Endothelial cell of hepatic sinusoid (primary cell): ENCODE data around the gene EFCAB6.

Experiments used
- in situ Hi-C: cut with HindIII; loops from 2 replicates; pipeline ENCODE4 v1.10.0; 2017; ENCODE audit warnings: low sequenced_read_pairs

EFCAB6 gene

DNA sequence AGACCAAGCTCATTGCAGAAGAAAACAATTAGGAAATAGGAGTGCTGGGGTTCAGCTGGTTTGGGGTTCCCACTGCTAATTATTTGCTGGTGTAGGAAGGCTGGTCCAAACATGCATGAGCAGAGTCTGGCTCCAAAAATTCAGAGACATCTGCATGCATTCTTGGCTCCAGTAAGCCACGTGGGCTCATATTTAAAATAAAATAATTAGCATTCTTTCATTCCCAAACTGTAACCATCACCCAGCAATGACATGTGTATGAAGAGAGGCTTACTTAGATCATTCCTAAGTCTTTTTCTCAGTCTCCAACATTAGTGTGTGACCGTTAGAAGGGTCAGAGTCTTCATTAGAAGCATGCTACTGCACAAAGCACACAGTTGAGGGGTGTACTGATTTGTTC lies 58.4 kb downstream of the EFCAB6 start:
- in situ Hi-C loops = no loop called here

- in situ Hi-C loops = no loop called here
Observed at GRCh38 chr22:43750751-43751150, 61.4 kb downstream of the EFCAB6 start.

DNA sequence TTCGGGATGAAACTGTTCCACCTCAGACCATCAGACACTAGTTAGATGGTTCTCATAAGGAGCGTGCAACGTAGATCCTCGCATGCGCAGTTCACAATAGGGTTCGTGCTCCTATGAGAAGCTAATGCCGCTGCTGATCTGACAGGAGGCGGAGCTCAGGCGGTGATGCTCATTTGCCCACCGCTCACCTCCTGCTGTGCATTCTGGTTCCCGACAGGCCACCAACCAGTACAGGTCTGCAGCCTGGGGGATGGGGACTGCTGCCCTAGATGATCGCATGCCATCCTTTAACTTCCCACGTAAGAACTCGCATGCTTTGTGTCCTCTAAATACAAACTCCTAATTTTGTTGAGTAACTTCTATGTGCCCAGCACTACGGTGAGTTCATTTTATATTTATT lies 62.6 kb downstream of the EFCAB6 start:
- in situ Hi-C loops = no loop called here

- in situ Hi-C loops = no loop called here
Observed at GRCh38 chr22:43747877-43748276, 64.2 kb downstream of the EFCAB6 start.

DNA sequence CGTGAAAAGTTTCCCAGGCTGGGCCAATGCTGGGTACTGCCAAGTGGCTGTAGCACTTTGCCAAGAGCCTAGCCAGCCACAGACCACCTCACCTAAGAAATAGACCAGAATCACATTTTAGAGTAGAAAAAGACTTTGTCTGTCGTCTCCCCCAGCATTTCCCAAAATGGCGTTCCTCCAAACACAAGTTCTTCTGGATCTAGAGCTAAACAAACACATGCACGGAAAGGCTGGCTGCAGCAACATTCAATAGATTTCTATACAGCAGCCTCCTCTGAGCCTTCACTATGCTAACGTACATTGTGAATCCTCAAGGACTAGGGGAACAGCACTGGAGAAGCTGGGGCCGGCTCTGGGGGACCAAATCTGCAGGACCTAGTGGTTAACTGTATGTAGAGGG lies 65.0 kb downstream of the EFCAB6 start:
- in situ Hi-C loops = no loop called here

DNA sequence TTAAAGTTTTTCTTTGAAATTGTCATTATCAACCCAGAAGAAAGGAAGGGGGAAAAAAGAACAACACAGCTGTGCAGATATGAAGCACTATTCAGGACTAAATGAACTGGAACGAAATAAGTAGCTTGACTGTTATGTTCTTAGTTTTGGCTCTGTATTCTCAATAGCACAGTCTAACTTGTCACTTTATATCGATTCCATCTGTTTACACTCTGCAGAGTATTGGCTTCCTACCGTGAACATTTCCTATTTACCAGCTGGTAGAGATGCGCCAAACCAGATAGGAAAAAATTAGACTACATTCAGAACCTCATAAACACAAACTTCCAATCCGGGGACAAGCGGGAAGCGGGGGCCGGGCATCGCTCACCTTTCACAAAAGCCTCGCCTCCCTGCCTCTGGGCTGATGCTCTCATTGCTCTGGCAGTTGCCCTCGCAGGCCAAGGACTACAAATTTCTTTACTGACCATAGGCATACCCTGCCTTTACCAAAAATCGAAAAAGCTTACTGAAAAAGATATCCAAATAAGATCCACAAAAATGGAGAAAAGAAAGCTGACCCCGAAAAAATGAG lies 66.2 kb downstream of the EFCAB6 start:
- in situ Hi-C loops = no loop called here

DNA sequence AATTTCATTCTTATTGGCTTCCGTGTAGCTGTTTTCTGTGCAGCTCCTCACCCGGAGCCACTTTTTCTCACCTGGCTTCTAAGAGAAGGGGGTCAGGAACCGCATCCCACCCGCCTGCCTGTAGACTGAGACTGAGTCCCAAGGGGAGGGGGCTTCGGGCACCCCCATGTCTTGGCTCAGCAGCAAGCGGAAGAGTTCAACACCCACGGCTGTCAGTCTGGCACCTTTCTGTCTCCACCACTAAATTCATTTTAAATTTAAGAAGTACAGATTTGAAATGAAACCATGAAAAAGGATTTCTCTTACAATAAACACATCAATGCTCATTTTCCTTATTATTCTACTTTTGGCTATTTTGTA lies 66.7 kb downstream of the EFCAB6 start:
- in situ Hi-C loops = no loop called here

GRCh38 chr22:43744700-43745410 lies 67.2 kb downstream of the EFCAB6 start:
- in situ Hi-C loops = no loop called here

DNA sequence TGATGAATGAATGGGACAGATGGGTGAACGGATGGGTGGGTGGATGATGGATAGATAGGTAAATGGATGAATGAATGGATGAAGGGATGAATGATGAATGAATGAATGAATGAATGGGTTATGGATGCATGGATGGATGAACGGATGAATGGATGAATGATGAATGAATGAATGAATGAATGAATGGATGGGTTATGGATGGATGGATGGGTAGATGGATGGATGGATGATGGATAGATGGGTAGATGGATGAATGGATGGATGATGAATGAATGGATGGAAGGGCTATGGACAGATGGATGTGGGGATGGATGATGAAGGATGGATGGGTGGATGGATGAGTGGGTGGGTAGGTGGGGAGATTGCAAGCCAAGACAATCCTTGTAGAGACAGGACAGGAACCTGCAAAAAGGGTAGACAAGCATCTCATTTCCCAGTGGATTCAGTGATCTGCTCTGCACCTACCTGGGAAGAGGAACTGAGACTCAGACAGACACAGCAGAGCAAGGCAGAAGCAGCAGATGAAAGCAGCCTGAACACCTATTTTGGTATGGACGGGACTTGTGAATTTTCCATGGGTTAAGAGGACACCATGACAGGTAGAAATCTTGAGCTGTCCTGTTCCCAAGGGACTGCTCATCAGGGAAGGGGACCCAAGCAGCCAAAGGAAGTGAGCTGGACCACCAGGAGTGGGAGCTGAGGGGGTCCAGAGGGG lies 68.0 kb downstream of the EFCAB6 start:
- in situ Hi-C loops = no loop called here

- in situ Hi-C loops = no loop called here
Observed at GRCh38 chr22:43743131-43743530, 69.0 kb downstream of the EFCAB6 start.

- in situ Hi-C loops = no loop called here
Observed at GRCh38 chr22:43742154-43742950, 69.8 kb downstream of the EFCAB6 start.

GRCh38 chr22:43740587-43741270 lies 71.4 kb downstream of the EFCAB6 start:
- in situ Hi-C loops = no loop called here

GRCh38 chr22:43739851-43740379 lies 72.2 kb downstream of the EFCAB6 start:
- in situ Hi-C loops = no loop called here

GRCh38 chr22:43737150-43737828 lies 74.8 kb downstream of the EFCAB6 start:
- in situ Hi-C loops = no loop called here

DNA sequence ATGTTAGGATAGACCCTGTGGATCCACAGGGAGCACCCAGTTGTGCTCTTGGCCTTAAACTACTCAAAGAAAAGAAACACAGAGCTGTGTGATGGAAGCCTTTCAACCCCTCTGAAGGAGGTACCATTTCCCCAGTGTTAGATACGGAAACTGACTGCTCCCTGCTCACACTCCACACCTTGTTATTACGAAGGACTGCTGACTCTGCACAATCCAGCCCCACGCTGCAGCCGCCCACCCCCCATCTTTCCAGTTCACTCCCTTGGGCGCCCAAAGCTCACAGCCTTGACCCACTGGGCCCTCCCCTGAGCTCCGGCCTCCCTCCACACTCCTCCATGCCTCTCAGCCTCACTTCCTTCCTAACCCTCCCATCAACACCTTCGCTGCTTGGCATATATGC lies 75.5 kb downstream of the EFCAB6 start:
- in situ Hi-C loops = no loop called here

DNA sequence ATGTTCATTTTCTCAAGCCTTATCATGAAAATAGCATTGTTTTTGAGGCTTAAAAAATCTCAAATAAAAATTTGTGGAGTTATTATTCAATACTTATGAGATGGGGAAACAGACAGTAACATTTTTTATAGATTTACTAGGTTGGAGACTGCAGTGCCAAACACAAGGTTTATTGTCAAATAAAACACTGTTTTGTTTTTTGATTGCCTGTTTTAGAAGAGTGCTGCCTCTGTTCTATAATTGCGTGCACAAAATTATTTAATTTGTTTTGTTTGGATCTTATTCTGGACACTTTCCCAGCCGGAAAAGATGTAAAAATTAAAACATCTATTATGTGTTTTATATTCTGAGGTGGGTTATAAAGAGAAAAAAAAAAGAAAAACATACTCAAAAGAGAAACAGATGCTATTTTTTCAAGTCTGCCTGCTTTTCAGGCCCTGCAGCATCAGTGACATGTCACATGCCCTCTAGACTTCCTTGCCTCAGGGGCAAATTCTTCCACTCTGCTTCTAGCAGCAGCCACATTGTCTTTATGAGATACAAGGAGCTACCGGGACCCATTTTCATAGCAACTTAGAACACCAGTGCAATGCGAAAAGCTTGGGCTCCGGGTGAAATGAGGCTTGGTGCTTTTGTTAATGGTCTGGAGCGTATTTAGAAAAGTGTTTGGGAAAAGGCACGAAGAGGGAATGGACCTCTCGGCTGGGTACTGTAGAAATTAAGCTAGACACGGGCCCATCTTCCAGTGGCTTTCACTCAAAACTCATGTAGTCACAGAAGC lies 77.5 kb downstream of the EFCAB6 start:
- in situ Hi-C loops = no loop called here

GRCh38 chr22:43733138-43733537 lies 79.0 kb downstream of the EFCAB6 start:
- in situ Hi-C loops = no loop called here

DNA sequence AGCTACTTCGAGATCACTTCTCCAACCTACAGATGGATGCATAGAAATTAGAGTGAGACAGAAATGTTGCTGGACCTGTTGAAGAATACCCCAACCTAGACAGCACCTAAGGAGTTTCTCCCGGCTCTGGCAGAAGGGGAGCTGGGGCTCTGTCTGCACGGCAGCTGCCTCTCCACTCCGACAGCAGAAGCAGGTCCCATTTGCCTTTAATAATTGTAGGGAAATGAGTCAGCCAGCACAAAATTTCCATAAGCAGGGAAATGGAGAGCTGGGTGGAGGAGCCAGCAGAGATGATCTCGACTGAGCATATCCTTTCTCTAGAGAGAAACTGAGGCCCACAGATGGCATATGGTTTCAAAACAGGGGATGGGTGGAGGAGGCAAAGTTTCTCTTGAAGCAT lies 80.1 kb downstream of the EFCAB6 start:
- in situ Hi-C loops = no loop called here

GRCh38 chr22:43726964-43727543 lies 85.1 kb downstream of the EFCAB6 start:
- in situ Hi-C loops = no loop called here
